HepG2 (cell line): ENCODE data around the gene SHBG. TPM values are rescaled to one million over a fixed set of nuclear protein-coding genes. Genes with fewer than 3 reads are reported as not detected.

ENCODE experiments used
- ATAC-seq: fragments of 200-7000 bp; cut with Tn5 transposase; 3 replicates; pipeline ENCODE4 v1.9.1; 2020; ENCODE audit warnings: mild to moderate bottlenecking, moderate library complexity
- BruUV-seq: library from RNA; stranded (reverse); fragments of 400-500 nt; replicated peaks from 2 replicates; lab custom pipeline; 2021; lab: Mats Ljungman, UMichigan
- CTCF ChIA-PET: fragments of 300-600 bp; formaldehyde crosslinking; extraction: SDS; loops from one replicate; lab custom pipeline; 2021; ENCODE audit warnings: low total read pairs, inconsistent platforms, low intra/inter-chr PET ratio; lab: Yijun Ruan, JAX
- POLR2A ChIA-PET: fragments of 350-600 bp; sonication (Branson Sonifier 250); formaldehyde crosslinking; loops from one replicate; lab custom pipeline; 2020; ENCODE audit warnings: antibody characterized with exemption, inconsistent platforms; lab: Yijun Ruan, JAX
- DNase-seq: peaks from one replicate; pipeline ENCODE4 v3.0.0-alpha.2; 2015; ENCODE audit warnings: low spot score
- FAIRE-seq: peaks from 3 replicates; lab custom pipeline; 2011; peaks lifted over from hg19 to GRCh38; lab: Jason Lieb, UNC
- H2AFZ ChIP-seq: one replicate; pipeline ENCODE4 v1.6.1; 2011; ENCODE audit warnings: low read length, inconsistent platforms
- H3K27ac ChIP-seq: fragments of 300-600 bp; 3 replicates; pipeline ENCODE4 v1.8.0; 2011; ENCODE audit warnings: mixed run types, mild to moderate bottlenecking, mixed read lengths, low read length, inconsistent platforms; ENCODE audit not compliant: insufficient read depth; ENCODE audit errors: extremely low read length
- H3K27me3 ChIP-seq, 2 experiments: fragments of 200-600 bp in 1 of 2; 2 replicates in 1 of 2; 3 replicates in 1 of 2; pipeline versions ENCODE4 v1.6.0 to v1.8.0; 2011; ENCODE audit warnings: low read length in 2 of 2, mild to moderate bottlenecking in 2 of 2, moderate library complexity in 2 of 2, inconsistent platforms in 1 of 2; ENCODE audit not compliant: insufficient read depth in 2 of 2, control insufficient read depth in 1 of 2
- H3K36me3 ChIP-seq, 2 experiments: fragments of 200-600 bp in 1 of 2; replicated peaks in 1 of 2; 2 replicates in 1 of 2; 3 replicates in 1 of 2; pipeline versions ENCODE4 v1.5.1 to v1.8.0; 2011; ENCODE audit warnings: low read length in 2 of 2, inconsistent platforms in 1 of 2; ENCODE audit not compliant: insufficient read depth in 2 of 2, control insufficient read depth in 1 of 2
- H3K4me1 ChIP-seq: 2 replicates; pipeline ENCODE4 v1.5.1; 2012; ENCODE audit warnings: low read length, inconsistent platforms; ENCODE audit not compliant: insufficient read depth
- H3K4me2 ChIP-seq: 2 replicates; pipeline ENCODE4 v1.6.0; 2011; ENCODE audit warnings: low read depth, low read length, inconsistent platforms
- H3K4me3 ChIP-seq, 3 experiments: fragments of 200-600 bp in 1 of 3; sonication (generic), shearing (Covaris generic) in 1 of 3; replicated peaks in 1 of 3; 2 replicates each; pipeline ENCODE4 v1.5.1; 2011 to 2016; ENCODE audit warnings: low read length in 3 of 3, inconsistent platforms in 2 of 3, low read depth in 2 of 3, mild to moderate bottlenecking in 2 of 3, control low read depth in 1 of 3, mixed read lengths in 1 of 3; ENCODE audit not compliant: insufficient read depth in 1 of 3
- H3K79me2 ChIP-seq: one replicate; pipeline ENCODE4 v1.6.1; 2011; ENCODE audit warnings: low read length, inconsistent platforms; ENCODE audit not compliant: insufficient read depth
- H3K9ac ChIP-seq: 2 replicates; pipeline ENCODE4 v1.6.0; 2011; ENCODE audit warnings: mild to moderate bottlenecking, low read depth, low read length, inconsistent platforms; ENCODE audit not compliant: insufficient read depth
- H3K9me3 ChIP-seq: 2 replicates; pipeline ENCODE4 v1.5.1; 2012; ENCODE audit warnings: mild to moderate bottlenecking, low read length
- H4K20me1 ChIP-seq: 2 replicates; pipeline ENCODE4 v1.6.0; 2011; ENCODE audit warnings: inconsistent platforms, mild to moderate bottlenecking, low read length, moderate library complexity; ENCODE audit not compliant: insufficient read depth
- AGO2 ChIP-seq: fragments of 200-400 bp; formaldehyde crosslinking; optimal IDR thresholded peaks from 2 replicates; pipeline ENCODE3; 2017; ENCODE audit warnings: mild to moderate bottlenecking, low read depth, low read length, moderate library complexity
- FOXA1 ChIP-seq, 2 experiments: fragments of 450-650 bp in 1 of 2; sonication (generic) in 1 of 2; formaldehyde crosslinking in 1 of 2; IDR thresholded peaks; 2 replicates each; pipeline versions ENCODE4 v1.4.0 to v1.6.1; 2016 to 2020; ENCODE audit warnings: missing genetic modification reagents in 1 of 2
- KAT2B ChIP-seq: fragments of 150-350 bp; IDR thresholded peaks from 2 replicates; pipeline ENCODE4 v1.6.1; 2014; ENCODE audit warnings: low read depth, low read length, borderline replicate concordance
- KDM5A ChIP-seq: fragments of 200-600 bp; sonication (generic); IDR thresholded peaks from 2 replicates; pipeline ENCODE4 v1.7.0; 2018; ENCODE audit warnings: antibody characterized with exemption, mild to moderate bottlenecking, low read length, borderline replicate concordance
- MTERF4 ChIP-seq: sonication (generic); formaldehyde crosslinking; IDR thresholded peaks from 2 replicates; pipeline ENCODE4 v1.8.0; 2023; ENCODE audit warnings: mild to moderate bottlenecking, missing genetic modification reagents
- NPAS2 ChIP-seq: sonication (generic); formaldehyde crosslinking; IDR thresholded peaks from 2 replicates; pipeline ENCODE4 v1.8.0; 2022; ENCODE audit warnings: mild to moderate bottlenecking, missing genetic modification reagents, borderline replicate concordance
- PLSCR1 ChIP-seq: sonication (generic); formaldehyde crosslinking; IDR thresholded peaks from 2 replicates; pipeline ENCODE4 v1.5.0; 2020; ENCODE audit warnings: missing genetic modification reagents, mild to moderate bottlenecking, borderline replicate concordance
- POLR2AphosphoS5 ChIP-seq: IDR thresholded peaks from 2 replicates; pipeline ENCODE4 v1.6.1; 2012; ENCODE audit warnings: low read depth, low read length
- RBFOX2 ChIP-seq: fragments of 200-400 bp; formaldehyde crosslinking; IDR thresholded peaks from 2 replicates; pipeline ENCODE4 v1.6.1; 2017; ENCODE audit warnings: low read depth, mild to moderate bottlenecking, low read length
- SOX13 ChIP-seq, 3 experiments: fragments of 450-650 bp in 1 of 3; sonication (generic) in 1 of 3; formaldehyde crosslinking in 1 of 3; IDR thresholded peaks in 2 of 3; conservative IDR thresholded peaks in 1 of 3; 2 replicates each; pipeline versions ENCODE4 v1.5.0 to v1.6.1; 2016 to 2020; ENCODE audit warnings: antibody characterized with exemption in 1 of 3, mild to moderate bottlenecking in 1 of 3, missing compliant biosample characterization in 1 of 3, missing genetic modification reagents in 1 of 3, moderate library complexity in 1 of 3
- ZC3H4 ChIP-seq: sonication (generic); formaldehyde crosslinking; IDR thresholded peaks from 2 replicates; pipeline ENCODE4 v1.4.0; 2020; ENCODE audit warnings: missing genetic modification reagents, borderline replicate concordance
- ZMYM3 ChIP-seq: sonication (generic); formaldehyde crosslinking; IDR thresholded peaks from 2 replicates; pipeline ENCODE4 v1.5.1; 2020; ENCODE audit warnings: mild to moderate bottlenecking, missing genetic modification reagents
- ZNF136 ChIP-seq: sonication (generic); formaldehyde crosslinking; IDR thresholded peaks from 2 replicates; pipeline ENCODE4 v1.8.1; 2022; ENCODE audit warnings: low read depth, mild to moderate bottlenecking, moderate library complexity, missing genetic modification reagents
- ZNF205 ChIP-seq: IDR thresholded peaks from 2 replicates; pipeline ENCODE4 v1.6.1; 2018; ENCODE audit warnings: missing biosample characterization, missing genetic modification reagents
- ZNF317 ChIP-seq: sonication (generic); formaldehyde crosslinking; IDR thresholded peaks from 2 replicates; pipeline ENCODE4 v1.5.0; 2020; ENCODE audit warnings: mild to moderate bottlenecking, missing genetic modification reagents
- ZNF335 ChIP-seq: sonication (generic); formaldehyde crosslinking; IDR thresholded peaks from 2 replicates; pipeline ENCODE4 v1.4.0; 2020; ENCODE audit warnings: missing genetic modification reagents
- ZNF546 ChIP-seq: sonication (generic); formaldehyde crosslinking; conservative IDR thresholded peaks from 2 replicates; pipeline ENCODE4 v1.8.1; 2023; ENCODE audit warnings: mild to moderate bottlenecking, missing genetic modification reagents
- WGBS: methylation state at CpG from one replicate; pipeline ENCODE4 v1.1.6; 2017; ENCODE audit warnings: low lambda C conversion rate; 5-methylcytosine and 5-hydroxymethylcytosine counted together
- in situ Hi-C: cut with HindIII; loops from 2 replicates; pipeline ENCODE4 v1.10.0; 2017; ENCODE audit warnings: low pct_unique_long_range_greater_than_20kb; ENCODE audit not compliant: extremely low pct_ligation_motif_present
- intact Hi-C: fragments of 100-400 bp; cut with micrococcal nuclease; formaldehyde crosslinking; loops from one replicate; pipeline ENCODE4 v1.10.0; 2022; ENCODE audit not compliant: unreplicated experiment
- polyA plus RNA-seq, 8 experiments: library from polyadenylated mRNA; depleted of rRNA in 3 of 8; stranded (reverse) in 7 of 8; unstranded in 1 of 8; fragments of >200 nt; fragmentation: Illumina TruSeq in 4 of 8; extraction: Trizol in 4 of 8; gene quantifications; 2 replicates each; pipeline versions ENCODE4 v1.2.1 to v1.2.3, GENCODE V29; 2011 to 2016; ENCODE audit warnings: low read depth in 4 of 8, missing spikeins in 1 of 8, mixed read lengths in 1 of 8; ENCODE audit not compliant: insufficient read depth in 1 of 8
- total RNA-seq, 5 experiments: library from RNA; depleted of rRNA; stranded (reverse); fragments of >200 nt; fragmentation: Illumina TruSeq; extraction: Trizol; gene quantifications; 2 replicates each; pipeline ENCODE4 v1.2.3, GENCODE V29; 2016; ENCODE audit warnings: low read depth in 1 of 5
- TF ChIP-seq, protein P1 (sequence below): sonication (generic); formaldehyde crosslinking; IDR thresholded peaks from 2 replicates; pipeline ENCODE4 v1.9.0; 2021; ENCODE audit warnings: missing genetic modification reagents, borderline replicate concordance
- TF ChIP-seq, protein P2 (sequence below): IDR thresholded peaks from 2 replicates; pipeline ENCODE4 v1.6.1; 2016

SHBG gene
- total and polyA plus RNA-seq, 2 of the 13 experiments (the other 11 are each of a cell fraction or from before 2014, with no cell fraction given): 4.0 to 6.1 TPM

GRCh38 chr17:7589204-7589868 is 40.6 kb upstream of the SHBG start:
- FAIRE-seq (no peak), DNase-seq (no peak), ATAC-seq (no peak)
- Histone ChIP-seq H3K4me2 (no peak overlapping the region), H3K27ac (no peak overlapping the region), H3K36me3 (peaks cover 24 to 54% of the 10 kb centered on the region in 2 experiments), H3K9me3 (no peaks in the 10 kb centered on the region), H3K4me1 (peaks cover 13% of the 10 kb centered on the region), H2AFZ (no peak overlapping the region), H3K4me3 (no peak overlapping the region), H3K79me2 (peaks cover 7% of the 10 kb centered on the region), H4K20me1 (no peaks in the 10 kb centered on the region), H3K9ac (no peak overlapping the region), H3K27me3 (no peaks in the 10 kb centered on the region; a peak in 1 of 5 replicates)
- ChIA-PET CTCF (no interaction called here), POLR2A (interaction anchor here (1.1 to 1.7 kb wide), 3 partner anchors 10 to 98 kb away, joined by 4 to 5 read pairs (median 4); partner anchors contain the start of genes CD68, SAT2 and TP53)
- no TSS peak for BruUV-seq
- 99% methylated on average over 52 of the region's 56 CpGs for WGBS
- in situ Hi-C loops (loop anchor here (5.0 kb wide), 1 partner anchor 98 kb away; the partner anchor contains the start of genes TP53 and WRAP53), intact Hi-C loops (no loop called here)
- TF ChIP-seq POLR2AphosphoS5 (0 out of 2 replicates have a peak, but pooled peaks have one; percentile 14), MTERF4 (CRISPR knock-in tag) (no peak), ZNF317 (CRISPR knock-in tag) (no peak), ZNF205 (CRISPR knock-in tag) (no peak), PLSCR1 (CRISPR knock-in tag) (no peak), RBFOX2 (peak; percentile 53), ZNF546 (no peak), KAT2B (no peak), FOXA1 (IDR thresholded peaks at IDR 0.05) (no peak), FOXA1 (CRISPR knock-in tag; IDR thresholded peaks at IDR 0.05) (no peak), KDM5A (no peak), ZMYM3 (CRISPR knock-in tag) (no peak), NPAS2 (CRISPR knock-in tag) (no peak), SOX13 (IDR thresholded peaks at IDR 0.05) (no peak), SOX13 (CRISPR knock-in tag; conservative IDR thresholded peaks at IDR 0.05 in 1 of 2, IDR thresholded peaks at IDR 0.05 in 1 of 2) (no peak), ZNF335 (CRISPR knock-in tag) (no peak), ZC3H4 (CRISPR knock-in tag) (no peak), ZNF136 (CRISPR knock-in tag) (no peak), AGO2 (peak; percentile 76)
- TF ChIP-seq, protein P1, sequence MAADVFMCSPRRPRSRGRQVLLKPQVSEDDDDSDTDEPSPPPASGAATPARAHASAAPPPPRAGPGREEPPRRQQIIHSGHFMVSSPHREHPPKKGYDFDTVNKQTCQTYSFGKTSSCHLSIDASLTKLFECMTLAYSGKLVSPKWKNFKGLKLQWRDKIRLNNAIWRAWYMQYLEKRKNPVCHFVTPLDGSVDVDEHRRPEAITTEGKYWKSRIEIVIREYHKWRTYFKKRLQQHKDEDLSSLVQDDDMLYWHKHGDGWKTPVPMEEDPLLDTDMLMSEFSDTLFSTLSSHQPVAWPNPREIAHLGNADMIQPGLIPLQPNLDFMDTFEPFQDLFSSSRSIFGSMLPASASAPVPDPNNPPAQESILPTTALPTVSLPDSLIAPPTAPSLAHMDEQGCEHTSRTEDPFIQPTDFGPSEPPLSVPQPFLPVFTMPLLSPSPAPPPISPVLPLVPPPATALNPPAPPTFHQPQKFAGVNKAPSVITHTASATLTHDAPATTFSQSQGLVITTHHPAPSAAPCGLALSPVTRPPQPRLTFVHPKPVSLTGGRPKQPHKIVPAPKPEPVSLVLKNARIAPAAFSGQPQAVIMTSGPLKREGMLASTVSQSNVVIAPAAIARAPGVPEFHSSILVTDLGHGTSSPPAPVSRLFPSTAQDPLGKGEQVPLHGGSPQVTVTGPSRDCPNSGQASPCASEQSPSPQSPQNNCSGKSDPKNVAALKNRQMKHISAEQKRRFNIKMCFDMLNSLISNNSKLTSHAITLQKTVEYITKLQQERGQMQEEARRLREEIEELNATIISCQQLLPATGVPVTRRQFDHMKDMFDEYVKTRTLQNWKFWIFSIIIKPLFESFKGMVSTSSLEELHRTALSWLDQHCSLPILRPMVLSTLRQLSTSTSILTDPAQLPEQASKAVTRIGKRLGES (CRISPR knock-in tag): no peak
- TF ChIP-seq, protein P2, sequence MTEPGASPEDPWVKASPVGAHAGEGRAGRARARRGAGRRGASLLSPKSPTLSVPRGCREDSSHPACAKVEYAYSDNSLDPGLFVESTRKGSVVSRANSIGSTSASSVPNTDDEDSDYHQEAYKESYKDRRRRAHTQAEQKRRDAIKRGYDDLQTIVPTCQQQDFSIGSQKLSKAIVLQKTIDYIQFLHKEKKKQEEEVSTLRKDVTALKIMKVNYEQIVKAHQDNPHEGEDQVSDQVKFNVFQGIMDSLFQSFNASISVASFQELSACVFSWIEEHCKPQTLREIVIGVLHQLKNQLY (CRISPR knock-in tag): no peak
